GM23248 (cell line): ENCODE data around the gene TCF4.

Source experiments
- EZH2 ChIP-seq: fragments of 200-600 bp; sonication (generic); IDR thresholded peaks from 2 replicates; pipeline ENCODE4 v1.6.1; 2018; ENCODE audit warnings: antibody characterized with exemption, mild to moderate bottlenecking; ENCODE audit not compliant: insufficient read depth, poor library complexity, severe bottlenecking
- EZH2phosphoT487 ChIP-seq: fragments of 200-600 bp; sonication (generic); IDR thresholded peaks from 2 replicates; pipeline ENCODE4 v1.6.1; 2018; ENCODE audit warnings: antibody characterized with exemption, moderate library complexity, mild to moderate bottlenecking, low read depth; ENCODE audit not compliant: insufficient read depth

DNA sequence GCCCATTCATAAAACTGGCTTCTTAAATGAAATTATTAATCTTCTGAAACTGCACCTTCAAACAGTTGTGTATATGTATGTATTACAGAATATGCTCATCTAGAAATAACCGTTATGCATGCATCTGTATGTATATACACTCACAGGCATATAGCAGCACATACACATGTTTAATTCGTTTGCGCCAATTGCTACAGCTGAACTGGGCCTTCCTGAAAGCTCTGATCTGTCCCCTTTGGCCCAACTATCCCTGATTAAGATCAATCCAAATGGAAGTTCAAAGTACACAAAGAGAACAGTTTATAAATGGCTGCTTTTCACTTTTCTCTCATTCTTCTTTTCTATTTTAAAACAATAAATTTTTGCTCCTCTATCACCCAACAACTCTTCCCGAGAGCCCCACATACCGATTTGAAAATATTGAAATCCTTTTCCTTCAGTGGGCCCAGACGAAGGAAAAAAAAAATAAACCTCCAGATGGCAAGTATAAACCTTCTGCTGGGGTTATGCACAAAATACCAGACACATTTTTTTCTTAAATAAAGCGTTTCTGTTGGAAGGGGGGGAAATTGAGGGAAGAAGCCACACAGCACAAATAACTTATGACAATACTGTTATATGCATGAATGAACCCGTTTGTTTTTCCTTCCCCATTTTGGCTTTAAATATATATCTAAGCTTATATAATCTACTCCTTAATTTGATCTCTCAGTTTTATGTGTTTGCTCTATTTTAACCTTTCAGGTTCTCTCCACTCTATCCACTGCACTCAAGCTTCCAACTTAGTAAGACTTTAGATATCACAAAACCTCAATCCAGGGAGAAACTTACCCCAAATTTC, 267.3 kb downstream of the TCF4 start:
- TF ChIP-seq EZH2, result no peak
- no peak for TF ChIP-seq EZH2phosphoT487
